ENCODE data around the gene HTR3A.

- TF ChIP-seq, protein P1, sequence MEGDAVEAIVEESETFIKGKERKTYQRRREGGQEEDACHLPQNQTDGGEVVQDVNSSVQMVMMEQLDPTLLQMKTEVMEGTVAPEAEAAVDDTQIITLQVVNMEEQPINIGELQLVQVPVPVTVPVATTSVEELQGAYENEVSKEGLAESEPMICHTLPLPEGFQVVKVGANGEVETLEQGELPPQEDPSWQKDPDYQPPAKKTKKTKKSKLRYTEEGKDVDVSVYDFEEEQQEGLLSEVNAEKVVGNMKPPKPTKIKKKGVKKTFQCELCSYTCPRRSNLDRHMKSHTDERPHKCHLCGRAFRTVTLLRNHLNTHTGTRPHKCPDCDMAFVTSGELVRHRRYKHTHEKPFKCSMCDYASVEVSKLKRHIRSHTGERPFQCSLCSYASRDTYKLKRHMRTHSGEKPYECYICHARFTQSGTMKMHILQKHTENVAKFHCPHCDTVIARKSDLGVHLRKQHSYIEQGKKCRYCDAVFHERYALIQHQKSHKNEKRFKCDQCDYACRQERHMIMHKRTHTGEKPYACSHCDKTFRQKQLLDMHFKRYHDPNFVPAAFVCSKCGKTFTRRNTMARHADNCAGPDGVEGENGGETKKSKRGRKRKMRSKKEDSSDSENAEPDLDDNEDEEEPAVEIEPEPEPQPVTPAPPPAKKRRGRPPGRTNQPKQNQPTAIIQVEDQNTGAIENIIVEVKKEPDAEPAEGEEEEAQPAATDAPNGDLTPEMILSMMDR (IDR thresholded peaks at IDR 0.05; ENCODE audit: borderline replicate concordance, extremely low read depth, low read length, poor library complexity, severe bottlenecking): no peak
- TF ChIP-seq EZH2 (IDR thresholded peaks at IDR 0.05; ENCODE audit: borderline replicate concordance, low read depth, low read length, severe bottlenecking): no peak
Observed at GRCh38 chr11:113937918-113938317, 37.0 kb upstream of the HTR3A start.
